Renal cortex interstitium (tissue), 15 donors: ENCODE data around the gene ATG10. TPM values are rescaled to one million over a fixed set of nuclear protein-coding genes. Genes with fewer than 3 reads are reported as not detected.
"Not testable (repeated sequence)": the region's sequence is repeated elsewhere in the genome, so short reads cannot be mapped to it uniquely, and the experiment has no call there.

Source experiments
- DNase-seq, 11 donors: peaks; one replicate each; pipeline ENCODE4 v3.0.0-alpha.2; 2013; ENCODE audit warnings: low read depth in 9 of 11, low spot score in 4 of 11; ENCODE audit errors: extremely low read depth in 1 of 11
- long read RNA-seq, 16 experiments: transcript quantifications; one replicate each; lab custom pipeline, GENCODE V29; 2026
- polyA plus RNA-seq, 3 donors: library from polyadenylated mRNA; unstranded; fragments of 120-200 nt; gene quantifications; one replicate each; pipeline ENCODE4 v1.2.1, GENCODE V29; 2013; ENCODE audit not compliant: insufficient read length in 3 of 3

Gene ATG10
- polyA plus RNA-seq: 10 to 100 TPM; 11.2 to 15.4 (median 11.3) TPM
- long read RNA-seq, donor 1, partial matches to known transcripts: 0 of 2 reads
- long read RNA-seq, donor 1, other reads (novel, unspliced or antisense): 0 of 2 reads
- long read RNA-seq, donor 2, partial matches to known transcripts: 2,963 of 4,962 reads
- long read RNA-seq, donor 2, other reads (novel, unspliced or antisense): 1,998 of 4,962 reads
- long read RNA-seq, donor 3, partial matches to known transcripts: 6,863 of 7,120 reads
- long read RNA-seq, donor 3, other reads (novel, unspliced or antisense): 257 of 7,120 reads
- long read RNA-seq, donor 4, partial matches to known transcripts: 5,566 of 5,849 reads
- long read RNA-seq, donor 4, other reads (novel, unspliced or antisense): 277 of 5,849 reads
- long read RNA-seq, donor 5: 0 reads
- long read RNA-seq, donor 6, transcript ATG10-201 (8 exons, 3,033 nt): major isoform, 6 of 7 reads
- long read RNA-seq, donor 6, partial matches to known transcripts: 0 of 7 reads
- long read RNA-seq, donor 6, other reads (novel, unspliced or antisense): 0 of 7 reads
- long read RNA-seq, donor 7, partial matches to known transcripts: 7,741 of 8,178 reads
- long read RNA-seq, donor 7, other reads (novel, unspliced or antisense): 433 of 8,178 reads
- long read RNA-seq, donor 8: 0 reads
- long read RNA-seq, donor 9, partial matches to known transcripts: 3,624 of 3,727 reads
- long read RNA-seq, donor 9, other reads (novel, unspliced or antisense): 102 of 3,727 reads
- long read RNA-seq, donor 10, partial matches to known transcripts: 0 of 3 reads
- long read RNA-seq, donor 10, other reads (novel, unspliced or antisense): 0 of 3 reads
- long read RNA-seq, donor 11, partial matches to known transcripts: 3,922 of 4,128 reads
- long read RNA-seq, donor 11, other reads (novel, unspliced or antisense): 202 of 4,128 reads
- long read RNA-seq, donor 12, partial matches to known transcripts: 5,396 of 5,670 reads
- long read RNA-seq, donor 12, other reads (novel, unspliced or antisense): 272 of 5,670 reads
- long read RNA-seq, donor 13: 0 reads
- long read RNA-seq, donor 14, partial matches to known transcripts: 6,468 of 6,615 reads
- long read RNA-seq, donor 14, other reads (novel, unspliced or antisense): 142 of 6,615 reads
- long read RNA-seq, donor 15, partial matches to known transcripts: 1,671 of 1,734 reads
- long read RNA-seq, donor 15, other reads (novel, unspliced or antisense): 61 of 1,734 reads
- long read RNA-seq, donor 16, transcript ATG10-201 (8 exons, 3,033 nt): major isoform, 7 of 13,441 reads
- long read RNA-seq, donor 16, partial matches to known transcripts: 6,676 of 13,441 reads
- long read RNA-seq, donor 16, other reads (novel, unspliced or antisense): 6,757 of 13,441 reads

DNA sequence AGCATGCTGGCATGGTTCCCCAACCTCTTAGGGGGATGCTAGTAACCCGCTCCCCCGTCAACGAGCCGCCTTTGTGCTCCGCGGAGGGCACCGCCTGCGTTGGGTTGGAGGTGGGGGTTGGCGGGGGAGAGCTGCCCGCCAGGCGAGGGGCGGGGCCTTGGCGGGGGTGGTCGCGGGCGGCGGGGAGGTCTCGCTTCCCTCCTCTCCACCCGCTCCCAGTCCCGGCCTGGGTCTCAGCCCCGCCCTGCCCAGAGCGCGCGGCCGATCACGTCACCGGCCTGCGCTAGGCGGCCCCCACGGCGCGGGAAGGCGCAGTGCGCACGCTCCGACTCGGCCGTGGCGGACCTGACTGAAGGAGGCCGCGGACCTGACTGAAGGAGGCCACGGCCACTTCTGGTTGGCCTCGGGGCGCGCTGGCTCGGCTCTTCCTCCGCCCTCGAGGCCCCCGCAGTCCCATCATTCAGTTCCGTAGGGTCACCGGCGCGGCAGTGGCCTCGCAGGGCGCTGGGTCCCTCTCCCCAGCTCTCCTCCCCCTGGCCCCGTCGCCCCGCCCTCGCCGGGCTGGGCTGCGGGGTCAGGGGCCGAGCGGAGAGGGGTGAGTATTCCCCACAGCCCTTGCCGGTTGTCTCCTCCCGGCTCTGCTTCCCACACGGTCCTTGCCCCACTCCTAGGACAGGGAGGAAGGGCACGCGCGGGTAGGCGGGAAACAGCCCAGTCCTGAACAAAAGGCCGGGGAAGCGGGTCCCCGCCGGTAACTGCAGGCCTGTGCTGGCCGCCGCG is at the start of gene ATG10:
ATG10 (plus strand) TSS at position 312 of the 780 bp plus-strand sequence. CDS start 15,548 bp downstream, outside the sequence.
- DNase-seq: peak; percentile 86 to 95 (median 93)

DNA sequence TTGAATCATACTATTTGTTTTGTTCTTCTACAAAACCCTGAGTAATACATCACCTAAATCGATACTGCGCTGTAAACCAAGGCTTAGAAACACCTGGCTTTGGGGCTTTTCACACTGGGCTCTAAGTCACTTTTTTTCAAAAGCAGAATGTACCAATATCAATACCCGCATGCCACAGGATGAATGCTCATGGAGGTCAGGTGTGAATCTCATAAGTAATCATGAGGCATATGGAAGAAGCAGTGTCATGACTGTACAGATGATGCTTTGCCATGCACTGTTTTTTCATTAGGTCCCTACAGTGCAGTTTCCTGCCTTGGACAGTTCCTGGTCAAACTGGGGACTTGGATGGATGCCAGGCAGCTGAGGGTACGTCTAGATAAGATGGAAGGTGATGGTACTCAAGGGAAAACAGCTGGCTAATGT is 49.0 kb upstream of the ATG10 start:
- DNase-seq: no peak

DNA sequence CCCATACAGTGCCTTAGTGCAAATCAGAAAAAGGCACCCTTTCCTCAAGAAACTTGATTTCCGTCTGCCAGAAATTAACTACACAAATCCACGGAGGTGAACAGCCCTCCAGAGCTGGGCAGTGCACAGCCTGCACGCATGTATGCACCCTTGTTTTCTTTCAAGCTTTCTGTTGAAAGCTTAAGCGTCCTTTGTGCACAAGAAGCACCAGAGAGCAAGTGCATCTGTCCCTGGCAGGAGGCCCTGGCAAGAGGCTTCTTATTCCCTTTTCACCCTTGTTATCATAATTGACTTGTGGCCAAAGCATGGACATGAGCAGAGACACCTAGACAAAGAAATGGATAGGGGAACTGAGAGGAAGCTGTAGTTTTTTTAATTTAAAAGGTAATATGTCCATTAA is 47.4 kb upstream of the ATG10 start:
- no peak for DNase-seq

DNA sequence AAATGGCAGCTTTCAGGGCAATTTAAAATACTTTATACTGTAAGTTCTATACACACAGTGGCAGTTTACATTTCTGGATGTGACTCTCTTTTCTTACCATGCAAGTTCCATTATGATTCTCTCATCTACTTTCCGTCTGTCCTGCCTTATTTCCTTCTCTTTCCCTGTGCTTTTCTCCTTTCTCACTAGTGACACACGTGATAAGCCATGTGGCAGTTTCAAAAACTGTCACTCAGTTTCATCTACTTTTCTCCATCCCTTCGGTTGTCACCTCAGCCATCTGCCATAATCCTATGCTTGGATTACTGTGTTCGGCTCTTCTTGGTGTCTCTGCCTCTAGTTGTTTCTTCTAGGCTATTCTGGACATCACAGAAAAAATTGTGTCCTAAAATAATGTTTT is 46.8 kb upstream of the ATG10 start:
- DNase-seq: no peak

DNA sequence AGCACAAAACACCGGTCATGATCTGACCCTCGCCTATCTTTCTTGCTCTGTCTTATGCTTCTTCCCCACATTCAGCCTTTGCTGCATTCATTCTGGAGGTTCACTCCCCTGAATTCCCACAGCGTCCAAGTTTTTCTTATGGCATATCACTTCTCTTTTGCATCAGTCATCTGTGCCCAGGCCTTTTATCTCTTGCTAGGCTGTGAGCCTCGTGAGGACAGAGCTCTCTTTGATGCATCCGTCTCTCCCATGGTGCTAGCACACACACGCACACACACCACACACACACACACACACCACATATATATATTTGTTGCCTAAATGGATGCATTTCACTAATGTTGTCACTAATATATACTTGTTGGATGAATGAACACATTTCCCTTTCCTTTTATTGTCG is 45.8 kb upstream of the ATG10 start:
- no peak for DNase-seq

DNA sequence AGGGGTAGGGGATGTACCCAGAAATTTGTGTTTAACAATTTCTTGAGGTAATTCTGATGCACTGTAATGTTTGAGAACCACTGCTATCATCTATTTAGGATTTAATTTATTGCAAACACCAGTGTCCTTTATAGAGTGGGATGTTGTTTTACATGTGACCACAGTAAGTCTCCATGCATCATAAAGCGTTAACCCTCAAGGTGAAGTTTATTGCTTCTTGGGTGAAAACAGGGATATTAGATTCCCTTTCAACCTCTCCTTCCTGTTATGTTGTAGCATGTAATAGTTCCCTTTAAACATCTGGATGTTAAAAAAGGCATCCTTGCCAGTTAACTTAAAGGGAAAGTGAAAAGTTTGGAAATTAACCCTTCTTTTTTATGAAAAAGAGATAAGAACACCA is 35.8 kb upstream of the ATG10 start:
- peak in 8 of 11 donors; percentile 15 to 47 (median 20) for DNase-seq

DNA sequence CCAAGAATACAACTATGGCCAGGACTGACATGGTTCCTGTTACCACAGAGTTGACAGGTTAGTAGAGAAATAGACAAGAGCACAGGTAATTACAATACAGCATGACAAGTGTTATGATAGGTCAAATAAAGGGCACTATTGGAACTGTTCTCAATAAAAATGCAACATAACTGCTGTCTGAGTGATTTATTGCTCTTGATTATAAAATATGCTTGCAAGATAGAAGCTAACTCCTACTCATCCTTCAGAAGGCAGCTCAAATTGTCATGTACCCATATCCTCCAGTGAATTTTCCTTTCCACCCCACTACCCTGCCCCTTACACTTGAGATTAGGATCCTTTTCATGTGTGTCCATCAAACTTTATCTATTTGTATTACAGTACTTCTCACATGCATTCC is 35.1 kb upstream of the ATG10 start:
- DNase-seq: no peak

DNA sequence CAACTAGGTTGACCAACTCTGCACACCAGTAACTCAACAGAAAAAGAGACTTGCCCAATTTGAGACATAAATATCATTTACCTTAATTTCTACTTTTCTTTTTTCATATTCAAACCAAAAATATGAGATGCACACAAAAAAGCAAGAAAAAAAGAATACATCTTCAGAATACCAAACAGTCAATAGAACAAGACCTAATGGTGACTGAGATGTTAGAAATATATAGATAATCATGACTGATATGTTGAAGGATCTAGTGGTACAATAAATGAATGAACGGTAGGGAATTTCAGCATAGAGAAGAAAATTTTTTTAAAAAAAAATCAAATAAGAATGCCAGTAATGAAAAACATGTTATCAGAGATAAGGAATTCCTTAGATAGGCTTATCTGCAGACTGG is 29.1 kb upstream of the ATG10 start:
- DNase-seq: no peak

DNA sequence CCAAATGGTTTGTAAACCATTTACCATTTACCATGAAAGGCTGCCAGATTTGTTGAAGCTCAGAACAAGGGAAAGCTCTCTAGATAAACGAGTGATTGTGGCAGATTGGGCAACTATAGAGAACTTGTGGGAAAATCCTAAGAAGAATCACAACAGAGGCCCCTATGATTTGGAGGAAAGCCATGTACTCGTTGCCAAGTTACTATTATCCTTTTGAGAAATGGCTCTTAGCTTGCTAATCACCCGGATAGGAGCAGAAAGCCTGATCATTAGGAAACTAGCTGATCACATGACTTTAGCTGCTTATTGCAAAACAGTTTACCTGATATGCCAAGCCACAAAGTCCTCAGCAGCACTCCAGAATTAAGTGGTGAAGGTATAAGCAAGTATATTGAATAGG is 23.5 kb upstream of the ATG10 start:
- no peak for DNase-seq

DNA sequence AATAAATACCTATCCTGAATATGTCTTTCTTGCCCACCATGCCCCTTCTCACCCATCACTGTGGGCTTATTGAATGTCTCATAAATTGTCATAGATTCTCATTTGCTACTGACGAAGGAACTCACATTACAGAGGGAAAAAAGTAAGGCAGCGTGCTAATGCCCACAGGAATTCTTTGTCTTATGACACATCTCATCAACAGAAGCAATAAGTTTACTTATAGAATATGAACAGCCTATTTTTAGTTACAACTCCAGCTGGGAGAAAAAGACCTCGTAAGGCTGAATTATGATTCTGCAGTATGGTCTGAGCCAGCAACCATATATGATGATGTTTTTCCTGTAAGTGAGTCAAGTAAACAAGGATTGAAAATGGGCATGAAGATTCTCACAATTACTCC is 22.4 kb upstream of the ATG10 start:
- DNase-seq: no peak

DNA sequence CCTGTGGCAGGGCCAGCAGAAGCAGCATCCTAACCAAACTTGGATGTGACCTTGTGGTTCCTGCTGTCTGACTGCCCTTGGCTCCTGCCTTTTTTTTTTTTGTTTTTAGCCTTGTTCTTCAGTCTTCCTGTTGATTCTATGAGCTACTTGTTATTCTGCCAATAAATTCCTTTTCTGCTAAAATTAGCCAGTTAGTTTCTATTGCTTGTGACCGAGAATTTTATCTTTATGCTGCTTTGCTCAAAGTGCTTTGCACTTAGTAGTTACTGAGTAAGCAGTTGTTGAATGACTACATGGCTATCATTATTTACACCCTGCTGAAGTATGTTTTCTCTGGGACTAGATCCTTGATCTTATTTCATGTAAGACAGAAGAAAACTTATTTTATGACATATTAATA is 20.8 kb upstream of the ATG10 start:
- no peak for DNase-seq

DNA sequence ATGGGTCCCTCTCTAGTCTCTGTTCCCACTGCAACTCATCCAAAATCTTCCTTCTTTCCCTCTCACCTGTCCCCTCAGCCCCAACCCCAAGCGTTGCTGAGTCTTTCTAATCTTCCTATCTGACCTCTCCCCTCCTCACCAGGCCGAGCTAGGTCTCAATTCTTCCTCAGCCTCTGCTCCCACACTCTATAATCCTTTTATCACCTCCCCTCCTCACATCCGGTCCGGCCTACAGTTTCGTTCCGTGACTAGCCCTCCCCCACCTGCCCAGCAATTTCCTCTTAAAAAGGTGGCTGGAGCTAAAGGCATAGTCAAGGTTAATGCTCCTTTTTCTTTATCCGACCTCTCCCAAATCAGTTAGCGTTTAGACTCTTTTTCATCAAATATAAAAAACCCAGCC is 17.0 kb upstream of the ATG10 start:
- not testable (repeated sequence) for DNase-seq

DNA sequence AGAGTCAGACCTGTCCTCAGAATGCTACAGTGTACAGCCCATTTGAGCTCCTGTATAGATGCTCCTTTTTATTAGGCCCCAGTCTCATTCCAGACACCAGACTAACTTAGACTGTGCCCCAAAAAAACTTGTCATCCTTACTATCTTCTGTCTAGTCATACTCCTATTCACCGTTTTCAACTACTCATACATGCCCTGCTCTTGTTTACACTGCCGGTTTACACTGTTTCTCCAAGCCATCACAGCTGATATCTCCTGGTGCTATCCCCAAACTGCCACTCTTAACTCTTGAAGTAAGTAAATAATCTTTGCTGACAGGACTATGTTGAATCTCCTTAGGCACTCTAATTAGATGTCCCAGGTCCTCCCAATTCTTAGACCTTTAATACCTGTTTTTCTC is 13.7 kb upstream of the ATG10 start:
- not testable (repeated sequence) for DNase-seq

DNA sequence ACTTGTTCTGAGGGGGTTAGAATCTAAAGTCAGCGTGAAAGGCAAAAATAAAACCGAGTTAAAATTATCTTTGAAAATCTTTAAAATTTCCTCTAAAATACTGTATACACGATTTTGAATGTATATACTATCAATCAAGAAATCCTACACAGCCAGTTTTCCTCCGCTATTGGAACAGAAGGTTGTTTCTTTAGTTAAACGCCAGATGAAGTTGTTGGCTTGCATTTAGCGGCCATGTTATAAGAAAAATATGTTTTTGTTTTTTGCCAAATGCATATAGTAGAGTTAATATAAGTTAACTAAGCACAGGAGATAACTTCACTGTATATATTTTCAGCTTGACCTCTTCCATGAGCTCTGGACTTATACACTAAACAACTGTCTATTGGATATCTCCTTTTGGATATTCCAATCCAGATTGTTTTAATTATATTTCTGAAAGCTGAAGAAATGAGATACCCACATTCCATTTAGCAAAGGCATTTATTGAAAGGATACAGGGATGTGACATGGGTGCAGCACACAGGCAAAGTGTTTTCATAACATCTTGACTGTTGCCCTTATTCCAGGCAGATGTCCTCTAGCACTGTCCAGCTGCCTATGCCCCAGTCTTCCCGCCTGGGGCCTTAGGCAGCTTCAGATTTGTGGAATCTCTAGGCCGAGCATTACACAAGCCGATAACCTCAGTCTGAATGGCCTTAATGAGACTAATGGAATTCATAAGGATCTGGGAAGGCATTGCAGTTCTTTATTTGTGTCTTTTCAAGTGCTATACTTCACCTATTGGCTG is 10.0 kb upstream of the ATG10 start:
- no peak for DNase-seq

DNA sequence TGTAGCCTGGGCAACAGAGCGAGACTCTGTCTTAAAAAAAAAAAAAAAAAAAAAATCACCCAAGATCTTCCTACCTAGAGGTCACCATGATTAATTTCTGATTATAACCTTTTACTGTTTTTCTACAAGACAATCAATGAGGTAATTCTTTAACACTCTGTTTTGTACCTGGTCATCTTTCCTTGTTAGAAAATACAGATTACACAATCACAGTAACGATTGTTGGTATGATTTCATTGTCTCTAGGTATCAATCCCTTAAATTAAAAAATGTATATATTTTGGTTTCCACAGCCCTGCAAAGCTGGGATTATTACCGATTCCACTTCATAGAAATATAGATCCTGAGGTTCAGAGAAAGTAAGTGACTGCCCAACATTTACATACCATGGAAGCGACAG is 8.3 kb upstream of the ATG10 start:
- no peak for DNase-seq

DNA sequence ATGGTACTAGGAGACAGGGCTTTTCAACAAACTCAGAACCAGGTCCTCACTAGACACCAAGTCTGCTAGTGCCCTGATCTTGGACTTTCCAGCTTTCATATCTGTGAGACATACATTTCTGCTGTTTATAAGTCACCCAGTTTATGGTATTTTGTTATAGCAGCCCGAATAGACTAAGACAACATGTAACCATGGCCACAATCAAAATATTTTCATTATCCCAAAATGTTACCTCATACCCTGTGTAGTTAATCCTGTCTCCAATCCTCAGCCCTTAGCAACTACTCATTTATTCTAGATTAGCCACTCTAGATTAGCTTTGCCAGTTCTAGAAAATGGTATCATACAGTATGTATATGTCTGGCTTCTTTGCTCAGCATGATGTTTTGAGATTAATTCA is 6.3 kb upstream of the ATG10 start:
- DNase-seq: no peak

DNA sequence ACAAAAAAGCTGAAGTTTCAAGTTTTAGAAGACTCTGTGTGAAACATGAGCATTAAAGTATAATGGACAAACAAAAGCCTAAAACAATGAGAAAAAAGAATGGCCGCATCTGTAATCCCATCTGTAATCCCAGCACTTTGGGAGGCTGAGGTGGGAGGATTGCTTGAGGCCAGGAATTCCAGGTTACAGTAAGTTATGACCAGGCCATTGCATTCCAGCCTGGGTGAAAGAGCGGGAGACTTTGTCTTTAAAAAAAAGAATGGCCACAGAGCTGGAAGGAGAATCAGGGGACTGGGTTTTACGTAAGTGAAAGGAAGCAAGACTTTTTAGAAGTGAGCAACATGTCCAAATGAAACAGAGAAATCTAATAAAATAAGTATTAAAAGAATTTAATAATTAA is 2.6 kb upstream of the ATG10 start:
- DNase-seq: no peak

DNA sequence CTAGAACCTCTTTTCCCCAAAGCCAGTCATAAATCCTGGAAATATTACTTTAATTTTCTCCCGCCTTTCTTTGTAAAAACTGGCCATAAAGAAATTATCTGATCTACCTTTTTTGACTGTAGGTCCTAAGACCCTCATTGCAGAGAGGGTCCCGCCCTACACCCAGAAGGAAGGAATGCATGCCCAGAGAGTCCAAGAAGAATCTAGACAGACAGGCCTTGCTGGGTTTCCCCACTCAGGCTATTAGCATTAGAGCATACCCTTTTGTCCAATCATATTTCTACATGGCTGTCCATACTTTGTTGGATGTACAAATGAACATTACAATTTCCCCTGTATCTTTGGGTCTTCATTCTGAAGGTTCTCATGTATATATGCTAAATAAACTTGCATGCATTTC is 1.9 kb upstream of the ATG10 start:
- DNase-seq: no peak
